Putamen (tissue), 1 donor: ENCODE measurements around the gene DAD1.
"Not testable (repeated sequence)": the region's sequence is repeated elsewhere in the genome, so short reads cannot be mapped to it uniquely, and the experiment has no call there.

Experiments
- DNase-seq: peaks from one replicate; pipeline ENCODE4 v3.0.0-alpha.2; 2016; ENCODE audit warnings: low spot score

DAD1 gene

GRCh38 chr14:22598896-22599244 is 9.8 kb upstream of the DAD1 start:
- no peak for DNase-seq

DNA sequence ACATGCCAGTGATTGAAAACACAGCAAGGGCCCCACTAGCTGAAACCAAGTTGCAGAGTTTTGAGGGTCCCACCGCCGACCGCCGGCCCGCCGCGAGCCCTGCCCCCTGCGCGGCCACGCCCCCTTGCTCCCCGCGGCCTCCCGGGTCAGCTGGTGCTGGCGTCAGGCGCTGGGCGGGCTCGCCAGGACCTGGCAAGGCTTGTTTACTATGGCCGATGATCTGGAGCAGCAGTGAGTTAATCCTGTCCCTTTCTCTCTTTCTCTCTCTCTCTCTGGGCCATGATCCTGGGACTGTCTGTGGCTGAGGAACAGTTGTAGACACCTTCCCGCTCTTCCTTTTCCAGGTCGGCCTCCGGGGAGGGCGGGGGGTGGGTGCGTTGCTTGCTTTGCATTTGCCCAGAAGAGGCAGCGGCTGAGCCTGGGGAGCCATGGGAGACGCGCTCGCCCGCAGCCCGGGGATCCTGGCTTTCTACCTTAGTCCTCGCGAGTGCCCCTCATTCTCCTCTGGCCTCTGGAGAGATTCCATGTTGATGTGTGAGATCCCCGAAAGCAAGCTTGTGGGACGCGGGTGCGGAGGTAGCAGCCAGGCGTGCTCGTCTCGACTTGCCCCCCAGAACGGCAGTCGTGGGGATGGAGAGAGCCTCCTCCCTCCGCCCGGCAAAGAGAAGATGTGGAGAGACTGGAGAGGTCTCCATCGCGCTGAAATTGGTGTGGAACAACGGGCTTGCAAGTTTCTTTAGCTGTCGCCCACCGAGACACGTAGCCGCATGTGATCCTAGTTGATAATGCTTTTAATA is 9.3 kb upstream of the DAD1 start, which contains the start of gene ABHD4:
Gene ABHD4 (plus strand): TSS at position 202 of the 797 bp plus-strand sequence. CDS start 7 bp downstream, at position 209.
- peak; percentile 70 for DNase-seq

- DNase-seq: no peak
Observed at GRCh38 chr14:22597771-22598098, 8.7 kb upstream of the DAD1 start.

GRCh38 chr14:22597265-22597664 is 8.2 kb upstream of the DAD1 start:
- no peak for DNase-seq

DNA sequence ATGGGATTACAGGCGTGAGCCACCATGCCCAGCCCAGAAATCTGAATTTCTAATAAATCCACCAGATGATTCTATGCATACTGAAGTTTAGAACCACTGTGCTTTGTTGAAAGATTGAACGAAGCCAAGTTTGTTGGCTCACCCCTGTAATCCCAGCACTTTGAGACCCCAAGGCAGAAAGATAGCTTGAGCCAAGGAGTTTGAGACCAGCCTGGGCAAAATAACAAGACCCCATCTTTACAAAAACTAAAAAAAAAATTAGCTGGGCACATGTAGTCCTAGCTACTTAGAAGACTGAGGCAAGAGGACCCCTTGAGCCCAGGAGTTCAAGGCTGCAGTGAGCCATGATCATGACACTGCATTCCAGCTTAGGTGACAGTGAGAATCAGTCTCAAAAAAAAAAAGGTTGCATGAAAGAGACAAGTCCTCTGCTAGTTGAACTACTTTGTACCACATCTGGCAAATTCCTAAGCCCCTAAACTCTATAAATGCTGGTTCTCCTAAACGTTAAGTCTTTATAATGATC is 7.4 kb upstream of the DAD1 start:
- DNase-seq: no peak

GRCh38 chr14:22594156-22594716 is 5.2 kb upstream of the DAD1 start:
- DNase-seq: no peak

DNA sequence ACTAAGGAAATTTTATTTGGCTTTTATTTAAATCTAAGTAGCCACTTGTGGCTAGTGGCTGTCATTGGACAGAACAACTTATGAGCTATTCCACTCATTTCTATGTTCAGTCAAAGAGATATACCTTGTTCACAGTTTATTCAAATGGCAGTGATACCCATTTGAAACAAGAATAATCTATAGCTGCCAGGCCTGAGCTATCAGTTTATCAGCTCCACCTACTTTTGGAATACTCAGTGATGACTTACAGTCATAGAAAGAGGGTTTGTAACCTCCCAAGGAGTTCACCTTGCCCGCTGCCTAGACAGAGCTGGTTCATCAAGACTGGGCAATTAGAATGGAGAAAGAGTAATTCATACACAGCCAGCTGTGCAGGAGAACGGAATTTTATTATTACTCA is 4.6 kb upstream of the DAD1 start:
- no peak for DNase-seq

DNA sequence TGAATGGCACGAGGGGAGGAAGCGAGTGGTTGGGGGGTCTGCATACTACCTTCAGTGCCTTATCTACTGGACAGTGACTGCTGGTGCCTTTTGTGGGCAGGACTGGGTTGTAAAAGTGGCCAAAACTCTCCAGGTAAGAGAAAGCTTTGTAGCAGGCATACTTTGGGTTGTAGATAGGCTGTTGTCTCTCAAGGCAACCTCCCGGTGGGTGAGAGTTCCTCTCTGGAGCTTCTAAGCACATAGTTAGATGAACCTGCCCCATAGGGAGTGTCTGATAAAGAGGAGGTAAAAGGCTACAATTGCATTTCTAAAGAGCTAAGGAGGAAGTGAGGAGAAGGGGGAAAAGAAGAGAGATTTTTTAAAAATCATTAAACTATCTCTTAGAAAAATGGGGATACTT is 4.2 kb upstream of the DAD1 start:
- no peak for DNase-seq

GRCh38 chr14:22588526-22589095 is 413 bp downstream of the DAD1 start:
- DNase-seq: no peak

GRCh38 chr14:22587677-22588422 is 1.2 kb downstream of the DAD1 start:
- not testable (repeated sequence) for DNase-seq

DNA sequence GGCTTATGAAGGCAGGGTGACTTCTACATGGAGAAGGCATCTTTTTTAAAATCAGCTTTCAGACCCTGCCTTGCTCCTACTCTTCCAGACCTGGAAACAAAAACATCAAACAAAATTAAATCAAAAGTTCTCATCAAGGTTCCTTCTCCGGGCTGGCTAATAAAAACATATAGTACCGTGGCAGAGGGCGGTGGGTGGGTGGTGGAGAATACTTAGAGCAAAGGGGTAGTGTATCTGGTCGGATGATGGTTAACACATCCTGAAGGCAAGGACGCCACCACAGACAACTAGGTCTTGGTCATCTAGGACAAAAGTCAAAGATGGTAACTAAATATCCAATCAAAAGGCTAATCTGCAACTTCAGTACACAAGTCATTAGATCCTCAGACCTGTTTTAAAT is 1.8 kb downstream of the DAD1 start:
- DNase-seq: no peak

DNA sequence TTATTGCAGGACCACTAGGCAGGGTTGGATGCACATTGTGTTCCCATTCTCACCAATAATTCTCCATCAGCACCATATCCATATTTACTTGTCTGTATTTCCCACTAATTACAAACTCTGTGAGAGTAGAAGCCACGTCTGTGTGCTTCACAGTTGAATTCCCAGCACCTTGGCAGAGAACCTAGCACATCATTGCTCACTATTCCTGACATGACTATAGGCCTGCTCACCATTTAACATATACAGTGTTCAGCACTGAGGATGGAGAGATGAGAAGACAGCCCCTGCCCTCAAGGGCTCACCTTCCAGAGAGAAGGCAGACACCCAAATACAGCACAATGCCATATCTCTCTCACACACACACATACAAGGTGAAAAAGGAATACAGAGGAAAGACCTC is 5.0 kb downstream of the DAD1 start:
- no peak for DNase-seq

DNA sequence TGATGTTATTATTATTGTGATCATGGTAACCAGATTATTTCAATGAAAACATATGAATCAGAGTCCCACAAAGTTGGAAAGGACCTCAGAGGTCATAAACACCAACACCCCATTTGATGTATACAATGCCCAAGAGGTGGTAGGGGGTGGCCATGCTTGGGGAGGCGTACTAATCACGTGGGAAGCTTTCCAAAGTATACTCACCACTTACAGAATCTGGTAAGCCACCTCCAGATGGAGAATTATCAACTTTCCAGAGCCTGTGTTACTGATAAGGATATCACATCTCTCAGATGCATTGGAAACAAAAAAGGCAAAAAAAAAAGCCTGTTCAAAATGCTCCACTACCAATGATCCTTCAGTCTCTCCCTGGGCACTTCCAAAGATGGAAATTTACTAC is 8.4 kb downstream of the DAD1 start:
- no peak for DNase-seq

- DNase-seq: no peak
Observed at GRCh38 chr14:22579881-22580280, 9.1 kb downstream of the DAD1 start.

- DNase-seq: no peak
Observed at GRCh38 chr14:22579236-22579635, 9.8 kb downstream of the DAD1 start.

DNA sequence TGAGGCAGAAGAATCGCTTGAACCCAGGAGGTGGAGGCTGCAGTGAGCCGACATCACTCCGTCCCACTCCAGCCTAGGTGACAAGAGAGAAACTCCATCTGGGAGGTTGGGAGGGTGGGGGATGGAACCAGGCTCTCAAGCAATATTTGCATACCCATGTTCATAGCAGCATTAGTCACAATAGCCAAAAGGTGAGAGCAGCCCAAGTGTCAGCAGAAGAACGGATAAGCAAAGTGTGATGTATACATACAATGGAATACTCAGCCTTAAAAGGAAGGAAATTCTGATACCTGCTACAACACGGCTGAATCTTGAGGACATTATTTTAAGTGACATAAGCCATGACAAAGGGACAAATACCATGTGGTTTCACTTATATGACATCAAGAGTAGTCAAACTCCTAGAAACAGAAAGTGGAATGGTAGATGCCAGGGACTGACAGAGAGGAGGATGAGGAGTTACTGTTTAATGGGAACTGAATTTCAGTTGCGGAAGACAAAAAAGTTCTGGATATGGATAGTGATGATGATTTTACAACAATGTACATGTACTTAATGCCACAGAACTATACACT is 11.6 kb downstream of the DAD1 start:
- no peak for DNase-seq

GRCh38 chr14:22573804-22574203 is 15.2 kb downstream of the DAD1 start:
- DNase-seq: no peak

DNA sequence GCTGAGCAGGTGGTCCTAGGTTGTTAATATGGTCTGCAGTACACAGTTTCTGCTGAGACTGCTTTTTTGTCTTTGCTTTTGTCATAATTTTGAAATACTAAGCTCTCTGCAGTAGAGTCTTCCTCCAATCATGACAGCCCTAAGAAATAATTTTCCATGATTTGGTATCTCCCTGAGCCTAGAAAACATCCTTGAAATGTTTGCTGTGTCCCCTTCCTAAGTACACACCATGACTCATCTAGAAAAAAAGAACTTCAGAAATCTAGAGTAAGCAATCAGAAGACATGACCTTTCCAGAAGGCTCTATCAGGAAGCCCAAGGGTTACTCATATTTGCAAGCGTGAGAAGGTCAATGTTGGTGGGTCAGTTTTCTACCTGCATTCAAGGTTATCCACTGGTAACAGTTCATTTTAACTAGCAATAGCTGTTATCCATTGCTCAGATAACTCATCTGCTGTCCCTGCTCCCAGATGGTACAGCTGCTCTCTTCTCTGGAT is 16.4 kb downstream of the DAD1 start:
- no peak for DNase-seq

DNA sequence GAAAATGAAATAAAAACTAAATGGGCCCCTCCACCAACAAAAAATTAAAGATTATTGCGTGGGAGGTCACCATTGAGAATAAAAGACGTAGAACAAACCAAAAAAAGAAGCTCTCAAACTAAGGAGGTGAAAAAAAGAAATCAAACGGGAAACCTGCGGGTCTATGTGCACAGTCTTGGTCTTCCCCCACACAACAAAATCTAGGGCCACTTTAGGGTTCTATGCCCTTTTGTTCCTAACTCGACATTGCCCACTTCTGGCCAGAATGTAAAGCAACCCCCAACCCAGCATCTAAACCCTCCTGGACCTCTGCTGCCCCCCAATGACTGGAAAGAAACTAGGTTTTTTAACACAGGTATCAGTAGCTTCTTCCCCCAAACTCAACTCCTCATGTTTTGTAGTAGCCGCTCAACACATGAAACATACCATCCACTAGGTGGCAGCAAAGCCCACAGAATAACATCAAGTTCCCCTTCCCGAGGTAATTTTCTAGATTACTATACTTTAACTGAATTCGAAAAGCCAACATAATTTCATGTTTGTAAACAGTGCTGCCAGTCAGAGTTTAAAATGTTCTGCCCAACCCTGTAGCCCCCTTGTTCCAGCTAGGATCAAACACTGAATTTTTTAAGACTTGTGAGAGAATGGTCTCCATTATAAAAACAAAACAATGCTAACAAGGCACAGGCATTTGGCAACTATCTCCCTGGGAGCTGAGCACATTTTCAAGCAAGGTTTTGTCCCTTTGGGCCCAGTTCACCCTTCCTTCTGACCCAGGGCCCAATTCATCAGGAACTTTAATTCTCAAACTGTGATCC is 18.7 kb downstream of the DAD1 start:
- peak; percentile 75 for DNase-seq

DNA sequence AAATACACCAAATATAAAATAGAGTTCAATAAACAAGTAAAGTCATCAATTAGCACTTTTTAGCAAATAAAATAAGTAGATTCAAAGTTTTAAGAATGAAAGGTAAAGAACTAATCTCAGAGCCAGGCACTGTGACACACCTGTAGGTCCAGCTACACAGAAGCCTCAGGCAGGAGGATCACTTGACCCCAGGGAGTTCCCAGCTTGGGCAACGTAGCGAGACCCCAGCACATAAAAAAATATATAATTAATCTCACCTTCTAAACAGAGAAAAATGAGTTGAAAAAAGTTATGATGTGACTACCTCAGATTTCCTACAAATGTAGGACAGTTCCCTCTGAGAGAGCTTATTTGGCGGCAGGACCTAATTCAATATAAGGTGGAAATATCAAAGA is 19.3 kb downstream of the DAD1 start:
- no peak for DNase-seq

- no peak for DNase-seq
Observed at GRCh38 chr14:22569106-22569736, 19.8 kb downstream of the DAD1 start.
